ENCODE data around the gene CD44.

- TF ChIP-seq, protein P1, sequence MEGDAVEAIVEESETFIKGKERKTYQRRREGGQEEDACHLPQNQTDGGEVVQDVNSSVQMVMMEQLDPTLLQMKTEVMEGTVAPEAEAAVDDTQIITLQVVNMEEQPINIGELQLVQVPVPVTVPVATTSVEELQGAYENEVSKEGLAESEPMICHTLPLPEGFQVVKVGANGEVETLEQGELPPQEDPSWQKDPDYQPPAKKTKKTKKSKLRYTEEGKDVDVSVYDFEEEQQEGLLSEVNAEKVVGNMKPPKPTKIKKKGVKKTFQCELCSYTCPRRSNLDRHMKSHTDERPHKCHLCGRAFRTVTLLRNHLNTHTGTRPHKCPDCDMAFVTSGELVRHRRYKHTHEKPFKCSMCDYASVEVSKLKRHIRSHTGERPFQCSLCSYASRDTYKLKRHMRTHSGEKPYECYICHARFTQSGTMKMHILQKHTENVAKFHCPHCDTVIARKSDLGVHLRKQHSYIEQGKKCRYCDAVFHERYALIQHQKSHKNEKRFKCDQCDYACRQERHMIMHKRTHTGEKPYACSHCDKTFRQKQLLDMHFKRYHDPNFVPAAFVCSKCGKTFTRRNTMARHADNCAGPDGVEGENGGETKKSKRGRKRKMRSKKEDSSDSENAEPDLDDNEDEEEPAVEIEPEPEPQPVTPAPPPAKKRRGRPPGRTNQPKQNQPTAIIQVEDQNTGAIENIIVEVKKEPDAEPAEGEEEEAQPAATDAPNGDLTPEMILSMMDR (conservative IDR thresholded peaks at IDR 0.05 in 1 of 2, IDR thresholded peaks at IDR 0.05 in 1 of 2; ENCODE audit: extremely low read depth in 1 of 2, insufficient read depth in 1 of 2, low read depth in 1 of 2, low read length in 2 of 2), result no peak
- TF ChIP-seq EZH2 (IDR thresholded peaks at IDR 0.05; ENCODE audit: borderline replicate concordance, low read length), result no peak
Observed at GRCh38 chr11:35206616-35207015, 67.6 kb downstream of the CD44 start.
